Keratinocyte (primary cell): ENCODE measurements around the gene OGFOD3.

ENCODE experiments used
- EZH2 ChIP-seq: IDR thresholded peaks from one replicate; pipeline ENCODE4 v1.6.1; 2012; ENCODE audit warnings: inconsistent platforms, mild to moderate bottlenecking, low read length, moderate library complexity
- TF ChIP-seq, protein P1 (sequence below), 3 experiments: IDR thresholded peaks in 1 of 3; conservative IDR thresholded peaks in 1 of 3; optimal IDR thresholded peaks in 1 of 3; 2 replicates in 2 of 3; 3 replicates in 1 of 3; pipeline versions ENCODE3 to v1.5.1; 2011; ENCODE audit warnings: low read length in 3 of 3, mild to moderate bottlenecking in 3 of 3, moderate library complexity in 2 of 3, control low read depth in 1 of 3, inconsistent platforms in 1 of 3; ENCODE audit not compliant: insufficient read depth in 2 of 3; ENCODE audit errors: extremely low read depth in 1 of 3

DNA sequence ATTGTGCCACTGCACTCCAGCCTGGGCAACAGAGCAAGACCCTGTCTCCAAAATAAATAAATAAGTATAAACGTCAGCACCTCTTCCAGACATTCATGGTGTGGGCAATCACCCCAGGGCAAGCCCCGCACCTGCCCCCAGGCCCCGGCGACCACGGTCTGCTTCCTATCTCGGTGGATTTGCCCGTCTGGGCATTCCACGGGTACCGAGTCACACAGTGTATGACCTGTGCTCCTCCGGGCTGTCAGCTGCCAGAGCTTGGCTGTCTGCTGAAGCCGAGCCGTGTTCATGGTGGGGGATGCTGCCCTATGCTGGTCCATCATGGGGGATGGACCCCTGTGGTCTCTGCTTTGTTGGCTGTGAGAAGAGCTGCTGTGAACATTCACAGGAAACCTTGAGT is 16.7 kb upstream of the OGFOD3 start:
- TF ChIP-seq, protein P1, sequence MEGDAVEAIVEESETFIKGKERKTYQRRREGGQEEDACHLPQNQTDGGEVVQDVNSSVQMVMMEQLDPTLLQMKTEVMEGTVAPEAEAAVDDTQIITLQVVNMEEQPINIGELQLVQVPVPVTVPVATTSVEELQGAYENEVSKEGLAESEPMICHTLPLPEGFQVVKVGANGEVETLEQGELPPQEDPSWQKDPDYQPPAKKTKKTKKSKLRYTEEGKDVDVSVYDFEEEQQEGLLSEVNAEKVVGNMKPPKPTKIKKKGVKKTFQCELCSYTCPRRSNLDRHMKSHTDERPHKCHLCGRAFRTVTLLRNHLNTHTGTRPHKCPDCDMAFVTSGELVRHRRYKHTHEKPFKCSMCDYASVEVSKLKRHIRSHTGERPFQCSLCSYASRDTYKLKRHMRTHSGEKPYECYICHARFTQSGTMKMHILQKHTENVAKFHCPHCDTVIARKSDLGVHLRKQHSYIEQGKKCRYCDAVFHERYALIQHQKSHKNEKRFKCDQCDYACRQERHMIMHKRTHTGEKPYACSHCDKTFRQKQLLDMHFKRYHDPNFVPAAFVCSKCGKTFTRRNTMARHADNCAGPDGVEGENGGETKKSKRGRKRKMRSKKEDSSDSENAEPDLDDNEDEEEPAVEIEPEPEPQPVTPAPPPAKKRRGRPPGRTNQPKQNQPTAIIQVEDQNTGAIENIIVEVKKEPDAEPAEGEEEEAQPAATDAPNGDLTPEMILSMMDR (optimal IDR thresholded peaks at IDR 0.05 in 1 of 3, IDR thresholded peaks at IDR 0.05 in 1 of 3, conservative IDR thresholded peaks at IDR 0.05 in 1 of 3; ENCODE audit: extremely low read depth in 1 of 3, insufficient read depth in 2 of 3, low read length in 3 of 3), result no peak
- TF ChIP-seq EZH2, result no peak
